K562 (cell line): ENCODE results near the gene SCPEP1. TPM values are rescaled to one million over a fixed set of nuclear protein-coding genes. Genes with fewer than 3 reads are reported as not detected.

Experiments
- ELF2 ChIP-seq: fragments of 250-450 bp; sonication (Bioruptor Pico); IDR thresholded peaks from 2 replicates; pipeline ENCODE4 v1.5.0; 2021; ENCODE audit warnings: mild to moderate bottlenecking
- GABPB2 ChIP-seq: fragments of 250-450 bp; sonication (Bioruptor Pico); conservative IDR thresholded peaks from 2 replicates; pipeline ENCODE4 v1.5.1; 2021; ENCODE audit warnings: mild to moderate bottlenecking
- GMEB1 ChIP-seq: fragments of 250-450 bp; sonication (Bioruptor Pico); IDR thresholded peaks from 2 replicates; pipeline ENCODE4 v1.4.0; 2020; ENCODE audit warnings: mild to moderate bottlenecking
- JUN ChIP-seq, 2 experiments: sonication (generic) in 1 of 2; formaldehyde crosslinking in 1 of 2; IDR thresholded peaks; 2 replicates each; pipeline versions ENCODE4 v1.6.1 to v1.8.0; 2012 to 2022; ENCODE audit warnings: borderline replicate concordance in 2 of 2, mild to moderate bottlenecking in 2 of 2, improper control_type of control experiment in 1 of 2, low read depth in 1 of 2, low read length in 1 of 2, missing genetic modification reagents in 1 of 2
- MTA1 ChIP-seq: fragments of 450-650 bp; IDR thresholded peaks from 2 replicates; pipeline ENCODE4 v1.6.1; 2017; ENCODE audit warnings: borderline replicate concordance
- NFIC ChIP-seq: fragments of 450-650 bp; IDR thresholded peaks from 2 replicates; pipeline ENCODE4 v1.6.1; 2017; ENCODE audit warnings: mild to moderate bottlenecking, inconsistent platforms
- PHB2 ChIP-seq: fragments of 450-650 bp; IDR thresholded peaks from 2 replicates; pipeline ENCODE4 v1.6.1; 2017; ENCODE audit warnings: low read depth
- PHTF2 ChIP-seq: fragments of 250-450 bp; sonication (Bioruptor Pico); IDR thresholded peaks from 2 replicates; pipeline ENCODE4 v1.5.0; 2021; ENCODE audit warnings: mild to moderate bottlenecking
- RFX5 ChIP-seq: IDR thresholded peaks from 2 replicates; pipeline ENCODE4 v1.6.1; 2011; ENCODE audit warnings: low read depth, mild to moderate bottlenecking, improper control_type of control experiment, low read length
- SMARCC2 ChIP-seq: fragments of 450-650 bp; IDR thresholded peaks from 2 replicates; pipeline ENCODE4 v1.6.1; 2017; ENCODE audit warnings: antibody characterized with exemption, moderate library complexity, mild to moderate bottlenecking, low read depth
- SNIP1 ChIP-seq: fragments of 450-650 bp; IDR thresholded peaks from 2 replicates; pipeline ENCODE4 v1.7.1; 2017; ENCODE audit warnings: low read depth, mild to moderate bottlenecking
- SRSF1 ChIP-seq: fragments of 200-400 bp; formaldehyde crosslinking; IDR thresholded peaks from 2 replicates; pipeline ENCODE4 v1.6.1; 2017; ENCODE audit warnings: mild to moderate bottlenecking, low read depth, low read length, moderate library complexity
- TEAD2 ChIP-seq: fragments of 450-650 bp; IDR thresholded peaks from 2 replicates; pipeline ENCODE4 v1.6.1; 2016; ENCODE audit warnings: missing genetic modification characterization, control low read depth, missing compliant biosample characterization
- THAP7 ChIP-seq: fragments of 250-450 bp; sonication (Bioruptor Pico); IDR thresholded peaks from 2 replicates; pipeline ENCODE4 v1.5.0; 2021
- ZBED1 ChIP-seq: IDR thresholded peaks from 2 replicates; pipeline ENCODE4 v1.6.1; 2014
- ZNF57 ChIP-seq: fragments of 450-650 bp; formaldehyde crosslinking; IDR thresholded peaks from 2 replicates; pipeline ENCODE4 v1.4.0; 2020; ENCODE audit warnings: mild to moderate bottlenecking, moderate library complexity
- ZSCAN29 ChIP-seq: fragments of 450-650 bp; IDR thresholded peaks from 2 replicates; pipeline ENCODE4 v1.6.1; 2017
- polyA plus RNA-seq, 8 experiments: library from polyadenylated mRNA; depleted of rRNA in 4 of 8; stranded (reverse) in 5 of 8; unstranded in 3 of 8; fragments of >200 nt; fragmentation: Nextera tagmentation in 2 of 8; fragmentation: Illumina TruSeq in 1 of 8; extraction: Ambion mirVana in 2 of 8; extraction: Trizol in 1 of 8; gene quantifications; 2 replicates each; pipeline versions ENCODE4 v1.2.1 to v1.2.3, GENCODE V29; 2011 to 2014; ENCODE audit warnings: inconsistent platforms in 1 of 8, missing spikeins in 1 of 8
- total RNA-seq, 7 experiments: library from RNA; depleted of rRNA in 6 of 7; stranded (reverse); fragments of >200 nt in 6 of 7; fragmentation: Illumina TruSeq in 2 of 7; extraction: Trizol in 2 of 7; gene quantifications; 2 replicates each; pipeline versions ENCODE4 v1.2.1 to v1.2.3, GENCODE V29; 2011 to 2021; ENCODE audit warnings: low replicate concordance in 1 of 7
- TF ChIP-seq, protein P1 (sequence below), 2 experiments: fragments of 150-350 bp in 1 of 2; IDR thresholded peaks; 2 replicates each; pipeline ENCODE4 v1.6.1; 2012 to 2016; ENCODE audit warnings: low read depth in 2 of 2, low read length in 2 of 2, mild to moderate bottlenecking in 1 of 2, moderate library complexity in 1 of 2
- TF ChIP-seq, protein P2 (sequence below): fragments of 450-650 bp; formaldehyde crosslinking; IDR thresholded peaks from 2 replicates; pipeline ENCODE4 v1.4.0; 2022; ENCODE audit warnings: mild to moderate bottlenecking, moderate library complexity
- TF ChIP-seq, protein P3 (sequence below): fragments of 450-650 bp; formaldehyde crosslinking; IDR thresholded peaks from 2 replicates; pipeline ENCODE4 v1.4.0; 2022; ENCODE audit warnings: missing genetic modification characterization

SCPEP1 gene
- total and polyA plus RNA-seq, 9 of the 15 experiments (the other 6 are each of a cell fraction or from before 2014, with no cell fraction given), result 5.1 to 14.8 (median 7.2) TPM

GRCh38 chr17:56960596-56961538, 17.1 kb upstream of the SCPEP1 start, which contains the start of gene COIL (continued):
- TF ChIP-seq, protein P1, sequence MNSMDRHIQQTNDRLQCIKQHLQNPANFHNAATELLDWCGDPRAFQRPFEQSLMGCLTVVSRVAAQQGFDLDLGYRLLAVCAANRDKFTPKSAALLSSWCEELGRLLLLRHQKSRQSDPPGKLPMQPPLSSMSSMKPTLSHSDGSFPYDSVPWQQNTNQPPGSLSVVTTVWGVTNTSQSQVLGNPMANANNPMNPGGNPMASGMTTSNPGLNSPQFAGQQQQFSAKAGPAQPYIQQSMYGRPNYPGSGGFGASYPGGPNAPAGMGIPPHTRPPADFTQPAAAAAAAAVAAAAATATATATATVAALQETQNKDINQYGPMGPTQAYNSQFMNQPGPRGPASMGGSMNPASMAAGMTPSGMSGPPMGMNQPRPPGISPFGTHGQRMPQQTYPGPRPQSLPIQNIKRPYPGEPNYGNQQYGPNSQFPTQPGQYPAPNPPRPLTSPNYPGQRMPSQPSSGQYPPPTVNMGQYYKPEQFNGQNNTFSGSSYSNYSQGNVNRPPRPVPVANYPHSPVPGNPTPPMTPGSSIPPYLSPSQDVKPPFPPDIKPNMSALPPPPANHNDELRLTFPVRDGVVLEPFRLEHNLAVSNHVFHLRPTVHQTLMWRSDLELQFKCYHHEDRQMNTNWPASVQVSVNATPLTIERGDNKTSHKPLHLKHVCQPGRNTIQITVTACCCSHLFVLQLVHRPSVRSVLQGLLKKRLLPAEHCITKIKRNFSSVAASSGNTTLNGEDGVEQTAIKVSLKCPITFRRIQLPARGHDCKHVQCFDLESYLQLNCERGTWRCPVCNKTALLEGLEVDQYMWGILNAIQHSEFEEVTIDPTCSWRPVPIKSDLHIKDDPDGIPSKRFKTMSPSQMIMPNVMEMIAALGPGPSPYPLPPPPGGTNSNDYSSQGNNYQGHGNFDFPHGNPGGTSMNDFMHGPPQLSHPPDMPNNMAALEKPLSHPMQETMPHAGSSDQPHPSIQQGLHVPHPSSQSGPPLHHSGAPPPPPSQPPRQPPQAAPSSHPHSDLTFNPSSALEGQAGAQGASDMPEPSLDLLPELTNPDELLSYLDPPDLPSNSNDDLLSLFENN (IDR thresholded peaks at IDR 0.05; ENCODE audit: low read depth in 2 of 2, low read length in 2 of 2), result no peak
- TF ChIP-seq RFX5 (no peak), ZBED1 (0 out of 2 replicates have a peak, but pooled peaks have one; percentile 35), SMARCC2 (no peak; the same call in 1 of the 2 replicates), ZSCAN29 (no peak), ELF2 (CRISPR knock-in tag) (0 out of 2 replicates have a peak, but pooled peaks have one; percentile 12), NFIC (peak; percentile 28), MTA1 (no peak; the same call in 1 of the 2 replicates), THAP7 (CRISPR knock-in tag) (no peak), ZNF57 (no peak), JUN (IDR thresholded peaks at IDR 0.05; ENCODE audit: borderline replicate concordance, low read depth, low read length) (no peak), JUN (CRISPR knock-in tag; IDR thresholded peaks at IDR 0.05; ENCODE audit: borderline replicate concordance) (no peak), GABPB2 (CRISPR knock-in tag) (no peak), SNIP1 (no peak), TEAD2 (no peak), PHB2 (no peak), SRSF1 (no peak; the same call in 1 of the 2 replicates), GMEB1 (no peak), PHTF2 (CRISPR knock-in tag) (no peak)
- TF ChIP-seq, protein P2, sequence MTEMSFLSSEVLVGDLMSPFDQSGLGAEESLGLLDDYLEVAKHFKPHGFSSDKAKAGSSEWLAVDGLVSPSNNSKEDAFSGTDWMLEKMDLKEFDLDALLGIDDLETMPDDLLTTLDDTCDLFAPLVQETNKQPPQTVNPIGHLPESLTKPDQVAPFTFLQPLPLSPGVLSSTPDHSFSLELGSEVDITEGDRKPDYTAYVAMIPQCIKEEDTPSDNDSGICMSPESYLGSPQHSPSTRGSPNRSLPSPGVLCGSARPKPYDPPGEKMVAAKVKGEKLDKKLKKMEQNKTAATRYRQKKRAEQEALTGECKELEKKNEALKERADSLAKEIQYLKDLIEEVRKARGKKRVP (CRISPR knock-in tag), result no peak
- TF ChIP-seq, protein P3, sequence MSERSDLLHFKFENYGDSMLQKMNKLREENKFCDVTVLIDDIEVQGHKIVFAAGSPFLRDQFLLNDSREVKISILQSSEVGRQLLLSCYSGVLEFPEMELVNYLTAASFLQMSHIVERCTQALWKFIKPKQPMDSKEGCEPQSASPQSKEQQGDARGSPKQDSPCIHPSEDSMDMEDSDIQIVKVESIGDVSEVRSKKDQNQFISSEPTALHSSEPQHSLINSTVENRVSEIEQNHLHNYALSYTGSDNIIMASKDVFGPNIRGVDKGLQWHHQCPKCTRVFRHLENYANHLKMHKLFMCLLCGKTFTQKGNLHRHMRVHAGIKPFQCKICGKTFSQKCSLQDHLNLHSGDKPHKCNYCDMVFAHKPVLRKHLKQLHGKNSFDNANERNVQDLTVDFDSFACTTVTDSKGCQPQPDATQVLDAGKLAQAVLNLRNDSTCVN (CRISPR knock-in tag), result no peak
